Thyroid gland (tissue), 4 donors: ENCODE measurements around the gene SREBF1.
"Not testable (repeated sequence)": the region's sequence is repeated elsewhere in the genome, so short reads cannot be mapped to it uniquely, and the experiment has no call there.

ENCODE experiments used
- POLR2A ChIP-seq, 2 donors: fragments of 450-650 bp; IDR thresholded peaks; one replicate each; pipeline ENCODE4 v1.6.1; 2017; ENCODE audit warnings: antibody characterized with exemption in 2 of 2, mild to moderate bottlenecking in 2 of 2, moderate library complexity in 1 of 2
- TF ChIP-seq, protein P1 (sequence below), 6 experiments: fragments of 200-600 bp in 3 of 6; fragments of 450-650 bp in 3 of 6; sonication (generic) in 3 of 6; IDR thresholded peaks; one replicate each; pipeline ENCODE4 v1.5.1; 2016 to 2019; ENCODE audit warnings: antibody characterized with exemption in 6 of 6, mild to moderate bottlenecking in 2 of 6, inconsistent platforms in 1 of 6, moderate library complexity in 1 of 6

DNA sequence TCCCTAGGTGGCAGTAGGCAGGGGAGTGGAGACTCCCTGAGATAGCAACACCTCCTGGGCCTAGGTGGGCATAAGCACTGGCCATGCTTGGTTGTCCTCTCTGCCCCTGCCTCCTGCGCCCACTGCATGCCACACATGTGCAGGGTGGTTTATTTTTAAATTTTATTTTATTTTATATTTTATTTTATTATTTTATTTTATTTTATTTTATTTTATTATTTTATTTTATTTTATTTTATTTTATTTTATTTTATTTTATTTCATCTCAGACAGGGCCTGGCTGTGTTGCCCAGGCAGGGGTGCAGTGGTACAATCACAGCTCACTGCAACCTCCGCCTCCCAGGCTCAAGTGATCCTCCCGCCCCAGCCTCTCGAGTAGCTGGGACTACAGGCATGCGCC, 28.6 kb downstream of the SREBF1 start:
- TF ChIP-seq, protein P1, sequence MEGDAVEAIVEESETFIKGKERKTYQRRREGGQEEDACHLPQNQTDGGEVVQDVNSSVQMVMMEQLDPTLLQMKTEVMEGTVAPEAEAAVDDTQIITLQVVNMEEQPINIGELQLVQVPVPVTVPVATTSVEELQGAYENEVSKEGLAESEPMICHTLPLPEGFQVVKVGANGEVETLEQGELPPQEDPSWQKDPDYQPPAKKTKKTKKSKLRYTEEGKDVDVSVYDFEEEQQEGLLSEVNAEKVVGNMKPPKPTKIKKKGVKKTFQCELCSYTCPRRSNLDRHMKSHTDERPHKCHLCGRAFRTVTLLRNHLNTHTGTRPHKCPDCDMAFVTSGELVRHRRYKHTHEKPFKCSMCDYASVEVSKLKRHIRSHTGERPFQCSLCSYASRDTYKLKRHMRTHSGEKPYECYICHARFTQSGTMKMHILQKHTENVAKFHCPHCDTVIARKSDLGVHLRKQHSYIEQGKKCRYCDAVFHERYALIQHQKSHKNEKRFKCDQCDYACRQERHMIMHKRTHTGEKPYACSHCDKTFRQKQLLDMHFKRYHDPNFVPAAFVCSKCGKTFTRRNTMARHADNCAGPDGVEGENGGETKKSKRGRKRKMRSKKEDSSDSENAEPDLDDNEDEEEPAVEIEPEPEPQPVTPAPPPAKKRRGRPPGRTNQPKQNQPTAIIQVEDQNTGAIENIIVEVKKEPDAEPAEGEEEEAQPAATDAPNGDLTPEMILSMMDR (IDR thresholded peaks at IDR 0.05) = not testable (repeated sequence)
- TF ChIP-seq POLR2A (IDR thresholded peaks at IDR 0.05) = not testable (repeated sequence)
